Transverse colon (tissue), 3 donors: ENCODE results near the gene LEP.

Experiments used
- EP300 ChIP-seq: sonication (generic); formaldehyde crosslinking; IDR thresholded peaks from one replicate; pipeline ENCODE4 v1.6.1; 2017; ENCODE audit warnings: antibody characterized with exemption, low read depth
- POLR2A ChIP-seq: fragments of 450-650 bp; IDR thresholded peaks from one replicate; pipeline ENCODE4 v1.6.1; 2016; ENCODE audit warnings: antibody characterized with exemption, mild to moderate bottlenecking, moderate library complexity
- TF ChIP-seq, protein P1 (sequence below), 5 experiments: fragments of 200-600 bp in 3 of 5; fragments of 450-650 bp in 2 of 5; sonication (generic) in 3 of 5; IDR thresholded peaks; 1 replicate in 2 of 5; 2 replicates in 3 of 5; pipeline ENCODE4 v1.5.1; 2016 to 2017; ENCODE audit warnings: antibody characterized with exemption in 5 of 5, inconsistent platforms in 3 of 5, mild to moderate bottlenecking in 2 of 5, moderate library complexity in 1 of 5

- TF ChIP-seq, protein P1, sequence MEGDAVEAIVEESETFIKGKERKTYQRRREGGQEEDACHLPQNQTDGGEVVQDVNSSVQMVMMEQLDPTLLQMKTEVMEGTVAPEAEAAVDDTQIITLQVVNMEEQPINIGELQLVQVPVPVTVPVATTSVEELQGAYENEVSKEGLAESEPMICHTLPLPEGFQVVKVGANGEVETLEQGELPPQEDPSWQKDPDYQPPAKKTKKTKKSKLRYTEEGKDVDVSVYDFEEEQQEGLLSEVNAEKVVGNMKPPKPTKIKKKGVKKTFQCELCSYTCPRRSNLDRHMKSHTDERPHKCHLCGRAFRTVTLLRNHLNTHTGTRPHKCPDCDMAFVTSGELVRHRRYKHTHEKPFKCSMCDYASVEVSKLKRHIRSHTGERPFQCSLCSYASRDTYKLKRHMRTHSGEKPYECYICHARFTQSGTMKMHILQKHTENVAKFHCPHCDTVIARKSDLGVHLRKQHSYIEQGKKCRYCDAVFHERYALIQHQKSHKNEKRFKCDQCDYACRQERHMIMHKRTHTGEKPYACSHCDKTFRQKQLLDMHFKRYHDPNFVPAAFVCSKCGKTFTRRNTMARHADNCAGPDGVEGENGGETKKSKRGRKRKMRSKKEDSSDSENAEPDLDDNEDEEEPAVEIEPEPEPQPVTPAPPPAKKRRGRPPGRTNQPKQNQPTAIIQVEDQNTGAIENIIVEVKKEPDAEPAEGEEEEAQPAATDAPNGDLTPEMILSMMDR (IDR thresholded peaks at IDR 0.05), result no peak
- TF ChIP-seq POLR2A (no peak), EP300 (no peak)
These were observed 30.2 kb upstream of the LEP start for GRCh38 chr7:128210590-128211570.
